OCI-LY3 (cell line): Measurements from ENCODE around the gene HELZ2.
"Not testable (repeated sequence)": the region's sequence is repeated elsewhere in the genome, so short reads cannot be mapped to it uniquely, and the experiment has no call there.

Source experiments
- H2AFZ ChIP-seq: fragments of 200-600, 300-600 bp; shearing (Covaris generic); 2 replicates; pipeline ENCODE4 v1.6.0; 2014; ENCODE audit warnings: antibody characterized with exemption, low read depth, low read length
- H3K27ac ChIP-seq: fragments of 200-600, 300-600 bp; sonication (generic); 2 replicates; pipeline ENCODE4 v1.5.1; 2014; ENCODE audit warnings: mild to moderate bottlenecking, low read length, moderate library complexity, mixed read lengths
- H3K27me3 ChIP-seq: fragments of 200-600, 300-600 bp; sonication (generic); 2 replicates; pipeline ENCODE4 v1.6.1; 2014; ENCODE audit warnings: low read depth, low read length, mixed read lengths
- H3K36me3 ChIP-seq: fragments of 200-600, 300-600 bp; sonication (generic); replicated peaks from 2 replicates; pipeline ENCODE3; 2014; ENCODE audit warnings: low read depth, low read length, mixed read lengths
- H3K4me1 ChIP-seq: fragments of 300-600, 200-600 bp; sonication (generic); 2 replicates; pipeline ENCODE4 v1.6.1; 2014; ENCODE audit warnings: low read length, mixed read lengths
- H3K4me2 ChIP-seq: fragments of 200-600, 300-600 bp; sonication (generic); 2 replicates; pipeline ENCODE4 v1.6.1; 2014; ENCODE audit warnings: low read length, mixed read lengths
- H3K4me3 ChIP-seq: fragments of 300-600, 200-600 bp; sonication (generic); 2 replicates; pipeline ENCODE4 v1.5.1; 2014; ENCODE audit warnings: antibody characterized with exemption, mild to moderate bottlenecking, low read length, moderate library complexity
- H3K79me2 ChIP-seq: fragments of 300-600, 200-600 bp; shearing (Covaris generic); 2 replicates; pipeline ENCODE4 v1.6.1; 2014; ENCODE audit warnings: mild to moderate bottlenecking, low read length, mixed read lengths
- H3K9ac ChIP-seq: fragments of 300-600, 200-600 bp; shearing (Covaris generic); 2 replicates; pipeline ENCODE4 v1.6.0; 2014; ENCODE audit warnings: mild to moderate bottlenecking, low read length, moderate library complexity
- H3K9me3 ChIP-seq: fragments of 200-600, 300-600 bp; shearing (Covaris generic); 2 replicates; pipeline ENCODE4 v1.6.1; 2014; ENCODE audit warnings: low read length, mixed read lengths; ENCODE audit not compliant: insufficient read depth
- H4K20me1 ChIP-seq: fragments of 200-600, 300-600 bp; sonication (generic); 2 replicates; pipeline ENCODE4 v1.6.1; 2016; ENCODE audit warnings: low read length, mixed read lengths; ENCODE audit not compliant: insufficient read depth
- EZH2phosphoT487 ChIP-seq: fragments of 200-600 bp; shearing (Covaris generic); IDR thresholded peaks from 2 replicates; pipeline ENCODE4 v1.6.1; 2018; ENCODE audit warnings: antibody characterized with exemption, mixed run types, low read depth
- TF ChIP-seq, protein P1 (sequence below): fragments of 200-600, 300-600 bp; sonication (generic); IDR thresholded peaks from 2 replicates; pipeline ENCODE4 v1.5.1; 2014; ENCODE audit warnings: antibody characterized with exemption, low read length, low read depth

HELZ2 gene

DNA sequence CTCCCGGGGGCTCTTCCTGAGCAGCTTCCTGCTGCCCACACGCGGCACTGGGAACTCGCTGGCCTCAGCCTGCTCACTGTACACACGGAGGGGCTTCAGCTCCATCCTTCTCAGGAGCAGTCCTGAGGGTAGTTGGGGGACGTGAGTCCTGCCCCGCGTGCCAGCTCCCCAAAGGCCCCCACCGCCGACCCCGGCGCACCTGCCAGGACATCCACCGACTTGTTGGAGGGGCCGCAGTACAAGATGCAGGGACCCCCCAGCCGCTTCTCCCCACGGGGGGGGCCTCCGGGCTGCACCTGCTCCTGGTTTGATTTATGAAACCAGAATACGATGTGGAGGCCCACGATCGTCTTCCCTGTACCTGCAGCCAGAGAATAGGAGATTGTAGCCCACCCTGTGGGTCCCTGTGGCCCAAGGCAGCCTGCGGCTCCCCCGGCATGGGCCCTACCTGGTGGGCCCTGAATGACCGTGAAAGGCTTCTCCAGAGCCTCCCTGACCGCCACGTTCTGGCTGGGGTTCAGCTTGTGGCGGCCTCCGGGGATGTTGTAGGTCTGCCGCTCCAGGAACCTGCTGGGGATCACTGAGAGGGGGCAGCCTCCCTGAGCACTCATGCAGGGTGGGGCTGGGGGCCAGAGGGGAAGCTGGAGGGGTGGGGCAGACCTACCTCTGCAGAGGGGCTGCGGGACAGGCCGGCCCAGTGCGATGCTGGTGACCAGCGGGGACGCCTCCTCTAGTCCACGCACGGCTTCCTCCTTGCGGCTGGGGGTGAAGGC is 12.2 kb downstream of the HELZ2 start:
- Histone ChIP-seq H3K79me2 (no peaks in the 10 kb centered on the region), H3K4me3 (no peak overlapping the region), H3K36me3 (no peaks in the 10 kb centered on the region), H2AFZ (no peak overlapping the region), H3K4me1 (no peaks in the 10 kb centered on the region), H3K9me3 (no peaks in the 10 kb centered on the region), H3K27ac (no peak overlapping the region), H3K27me3 (peaks cover 14% of the 10 kb centered on the region; the same call in 1 of the 2 replicates), H3K4me2 (no peak overlapping the region), H4K20me1 (peaks cover 39% of the 10 kb centered on the region), H3K9ac (no peak overlapping the region)
- TF ChIP-seq, protein P1, sequence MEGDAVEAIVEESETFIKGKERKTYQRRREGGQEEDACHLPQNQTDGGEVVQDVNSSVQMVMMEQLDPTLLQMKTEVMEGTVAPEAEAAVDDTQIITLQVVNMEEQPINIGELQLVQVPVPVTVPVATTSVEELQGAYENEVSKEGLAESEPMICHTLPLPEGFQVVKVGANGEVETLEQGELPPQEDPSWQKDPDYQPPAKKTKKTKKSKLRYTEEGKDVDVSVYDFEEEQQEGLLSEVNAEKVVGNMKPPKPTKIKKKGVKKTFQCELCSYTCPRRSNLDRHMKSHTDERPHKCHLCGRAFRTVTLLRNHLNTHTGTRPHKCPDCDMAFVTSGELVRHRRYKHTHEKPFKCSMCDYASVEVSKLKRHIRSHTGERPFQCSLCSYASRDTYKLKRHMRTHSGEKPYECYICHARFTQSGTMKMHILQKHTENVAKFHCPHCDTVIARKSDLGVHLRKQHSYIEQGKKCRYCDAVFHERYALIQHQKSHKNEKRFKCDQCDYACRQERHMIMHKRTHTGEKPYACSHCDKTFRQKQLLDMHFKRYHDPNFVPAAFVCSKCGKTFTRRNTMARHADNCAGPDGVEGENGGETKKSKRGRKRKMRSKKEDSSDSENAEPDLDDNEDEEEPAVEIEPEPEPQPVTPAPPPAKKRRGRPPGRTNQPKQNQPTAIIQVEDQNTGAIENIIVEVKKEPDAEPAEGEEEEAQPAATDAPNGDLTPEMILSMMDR = no peak
- TF ChIP-seq EZH2phosphoT487 = no peak

DNA sequence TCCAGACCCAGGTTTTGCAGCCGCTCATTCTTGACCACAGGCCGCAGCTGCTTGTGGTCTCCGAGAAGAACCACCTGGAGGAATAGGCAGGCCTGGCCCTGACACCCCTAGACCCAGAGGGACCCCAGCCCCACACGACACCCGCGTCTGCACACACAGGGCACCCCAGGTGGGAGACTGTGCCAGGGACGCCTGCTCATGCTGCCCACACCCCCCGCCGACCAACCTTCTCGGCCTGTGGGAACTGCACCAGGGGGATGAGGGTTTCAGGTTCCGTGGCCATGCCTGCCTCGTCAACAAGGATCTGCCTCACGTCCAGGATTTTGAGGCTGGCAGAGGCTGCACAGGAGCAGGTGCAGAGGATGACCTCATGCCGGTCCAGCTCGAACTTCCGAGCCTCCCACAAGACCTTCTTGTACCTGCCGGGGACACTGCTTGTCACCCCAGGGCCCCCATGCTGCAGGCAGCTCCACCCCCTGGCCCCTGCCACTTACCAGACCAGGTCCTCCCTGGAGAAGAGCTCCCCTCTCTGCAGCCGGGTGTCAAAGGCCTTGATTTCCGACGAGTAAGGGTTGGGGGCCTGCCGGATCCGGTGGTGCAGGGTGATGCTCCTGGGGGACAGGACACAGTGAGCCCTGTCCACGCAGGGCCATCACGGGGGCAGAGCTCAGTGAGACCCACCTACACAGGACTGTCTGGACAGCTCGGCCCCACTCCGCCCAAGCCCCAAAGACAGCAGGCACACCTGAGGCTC is 13.0 kb downstream of the HELZ2 start:
- Histone ChIP-seq H3K27ac (no peak overlapping the region), H3K79me2 (no peaks in the 10 kb centered on the region), H3K4me3 (no peak overlapping the region), H3K4me2 (no peak overlapping the region), H4K20me1 (peaks cover 33% of the 10 kb centered on the region), H3K9ac (no peak overlapping the region), H3K36me3 (no peaks in the 10 kb centered on the region), H3K4me1 (no peaks in the 10 kb centered on the region), H2AFZ (no peak overlapping the region), H3K27me3 (peaks cover 10% of the 10 kb centered on the region; the same call in 1 of the 2 replicates), H3K9me3 (no peaks in the 10 kb centered on the region)
- no peak for TF ChIP-seq EZH2phosphoT487
- TF ChIP-seq, protein P1 = no peak

DNA sequence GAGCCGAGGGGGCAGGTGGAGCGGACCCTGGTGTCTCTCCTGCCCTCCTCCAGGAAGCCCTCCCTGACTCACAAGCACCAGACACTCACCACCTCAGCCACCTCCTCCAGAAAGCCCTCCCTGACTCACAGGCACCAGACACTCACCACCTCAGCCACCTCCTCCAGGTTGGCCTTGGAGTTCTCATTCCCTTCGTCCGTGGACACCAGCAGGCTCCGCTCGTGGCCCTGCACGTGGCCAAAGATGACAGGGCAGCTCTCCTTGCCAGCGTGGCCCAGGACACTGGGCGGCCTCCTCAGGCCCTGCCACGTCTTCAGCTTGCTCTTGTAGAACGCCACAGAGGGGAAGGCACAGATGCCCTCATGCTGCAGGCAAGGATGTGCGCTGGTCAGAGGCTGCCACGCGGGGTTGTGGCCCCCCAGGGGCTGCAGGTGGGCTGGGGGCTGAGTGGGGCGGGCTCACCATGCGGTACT is 13.7 kb downstream of the HELZ2 start:
- Histone ChIP-seq H3K27me3 (peaks cover 9% of the 10 kb centered on the region), H3K27ac (no peak overlapping the region), H3K9me3 (no peaks in the 10 kb centered on the region), H3K36me3 (no peaks in the 10 kb centered on the region), H3K4me3 (no peak overlapping the region), H3K9ac (no peak overlapping the region), H3K79me2 (no peaks in the 10 kb centered on the region), H3K4me1 (no peaks in the 10 kb centered on the region), H2AFZ (no peak overlapping the region), H3K4me2 (no peak overlapping the region), H4K20me1 (peaks cover 28% of the 10 kb centered on the region)
- TF ChIP-seq EZH2phosphoT487 = no peak

DNA sequence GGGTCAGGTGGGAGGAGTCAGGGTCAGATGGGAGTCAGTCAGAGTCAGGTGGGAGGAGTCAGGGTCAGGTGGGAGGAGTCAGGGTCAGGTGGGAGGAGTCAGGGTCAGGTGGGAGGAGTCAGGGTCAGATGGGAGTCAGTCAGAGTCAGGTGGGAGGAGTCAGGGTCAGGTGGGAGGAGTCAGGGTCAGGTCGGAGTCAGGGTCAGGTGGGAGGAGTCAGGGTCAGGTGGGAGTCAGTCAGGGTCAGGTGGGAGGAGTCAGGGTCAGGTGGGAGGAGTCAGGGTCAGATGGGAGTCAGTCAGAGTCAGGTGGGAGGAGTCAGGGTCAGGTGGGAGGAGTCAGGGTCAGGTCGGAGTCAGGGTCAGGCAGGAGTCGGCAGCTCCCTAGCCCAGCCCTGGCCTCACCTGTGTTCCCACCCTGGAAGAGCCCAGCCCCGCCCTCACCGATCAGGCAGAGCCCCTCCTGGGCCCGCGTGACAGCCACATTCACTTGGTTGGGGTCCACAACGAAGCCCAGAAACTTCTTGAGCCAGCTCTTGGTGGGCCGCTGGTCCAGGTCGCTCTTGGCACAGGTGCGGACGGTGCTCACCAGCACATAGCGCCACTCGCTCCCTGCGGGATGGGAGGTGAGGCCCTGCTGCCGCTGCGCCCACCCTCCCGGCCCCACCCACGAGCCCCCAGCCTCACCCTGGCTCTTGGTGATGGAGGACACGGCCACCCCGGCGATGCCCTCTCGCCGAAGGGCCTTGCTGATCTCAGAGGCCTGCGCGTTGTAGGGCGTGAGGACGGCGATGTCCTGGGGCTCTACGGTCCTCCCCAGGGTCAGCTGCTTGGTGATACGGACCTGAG is 14.3 kb downstream of the HELZ2 start:
- not testable (repeated sequence) for H2AFZ ChIP-seq, H3K79me2 ChIP-seq, H3K36me3 ChIP-seq, H3K9ac ChIP-seq, H3K4me3 ChIP-seq, H3K27ac ChIP-seq, H3K4me1 ChIP-seq, H3K9me3 ChIP-seq, H3K4me2 ChIP-seq
- Histone ChIP-seq H3K27me3 (peaks cover 12% of the 10 kb centered on the region), H4K20me1 (peaks cover 28% of the 10 kb centered on the region; the same call in 1 of the 2 replicates)
